Stimulated activated CD8-positive, alpha-beta memory T cell treated with anti-CD3 and anti-CD28 coated beads, Interleukin-4, amount 100 ng/mL, for 1 hour (primary cell): Measurements from ENCODE around the gene TBC1D1.
"Not testable (repeated sequence)": the region's sequence is repeated elsewhere in the genome, so short reads cannot be mapped to it uniquely, and the experiment has no call there.

Source experiments
- DNase-seq, 2 donors: peaks; one replicate each; pipeline ENCODE4 v3.0.0-alpha.2; 2020; ENCODE audit warnings: low read depth in 2 of 2, low spot score in 1 of 2

Gene TBC1D1

GRCh38 chr4:37923089-37923488 is 32.2 kb downstream of the TBC1D1 start:
- DNase-seq, result not testable (repeated sequence)

GRCh38 chr4:37924946-37925345 is 34.1 kb downstream of the TBC1D1 start:
- no peak for DNase-seq

- DNase-seq, result no peak
These were observed 36.5 kb downstream of the TBC1D1 start for GRCh38 chr4:37927434-37927833.

GRCh38 chr4:37928426-37929416 is 37.8 kb downstream of the TBC1D1 start:
- no peak for DNase-seq

- no peak for DNase-seq
These were observed 43.2 kb downstream of the TBC1D1 start for GRCh38 chr4:37934096-37934495.

GRCh38 chr4:37934609-37935008 is 43.7 kb downstream of the TBC1D1 start:
- no peak for DNase-seq

- DNase-seq, result no peak
These were observed 44.1 kb downstream of the TBC1D1 start for GRCh38 chr4:37935026-37935425.

GRCh38 chr4:37936889-37937498 is 46.1 kb downstream of the TBC1D1 start:
- DNase-seq, result no peak

- DNase-seq, result no peak
These were observed 47.3 kb downstream of the TBC1D1 start for GRCh38 chr4:37938208-37938607.

- DNase-seq, result no peak
These were observed 55.8 kb downstream of the TBC1D1 start for GRCh38 chr4:37946503-37947179.

- no peak for DNase-seq
These were observed 57.7 kb downstream of the TBC1D1 start for GRCh38 chr4:37948542-37948941.

- no peak for DNase-seq
These were observed 58.9 kb downstream of the TBC1D1 start for GRCh38 chr4:37949636-37950426.

- DNase-seq, result no peak
These were observed 60.8 kb downstream of the TBC1D1 start for GRCh38 chr4:37951461-37952352.

GRCh38 chr4:37953156-37953555 is 62.3 kb downstream of the TBC1D1 start:
- no peak for DNase-seq

- DNase-seq, result no peak
These were observed 62.9 kb downstream of the TBC1D1 start for GRCh38 chr4:37953620-37954293.

- DNase-seq, result no peak
These were observed 66.1 kb downstream of the TBC1D1 start for GRCh38 chr4:37956941-37957340.

- DNase-seq, result no peak
These were observed 68.0 kb downstream of the TBC1D1 start for GRCh38 chr4:37958932-37959331.

GRCh38 chr4:37960098-37960497 is 69.2 kb downstream of the TBC1D1 start, which contains the start of gene PTTG2:
Gene PTTG2 (plus strand): TSS chr4:37960398. CDS start chr4:37960435, 37 bp downstream.
- no peak for DNase-seq
